Tibial nerve (tissue), 4 donors: Measurements from ENCODE around the gene RBM44.

Source experiments
- CTCF ChIP-seq, 5 experiments: fragments of 200-600 bp in 3 of 5; fragments of 450-650 bp in 2 of 5; sonication (generic) in 3 of 5; IDR thresholded peaks; one replicate each; pipeline ENCODE4 v1.5.1; 2016 to 2019; ENCODE audit warnings: antibody characterized with exemption in 5 of 5, mild to moderate bottlenecking in 3 of 5, moderate library complexity in 2 of 5
- EP300 ChIP-seq, 2 donors: sonication (generic); formaldehyde crosslinking; IDR thresholded peaks; one replicate each; pipeline ENCODE4 v1.6.1; 2017; ENCODE audit warnings: antibody characterized with exemption in 2 of 2, mild to moderate bottlenecking in 1 of 2
- POLR2A ChIP-seq, 2 donors: fragments of 450-650 bp; IDR thresholded peaks; one replicate each; pipeline ENCODE4 v1.6.1; 2017; ENCODE audit warnings: antibody characterized with exemption in 2 of 2, mild to moderate bottlenecking in 2 of 2, moderate library complexity in 2 of 2

GRCh38 chr2:237860273-237860935 is 61.8 kb downstream of the RBM44 start:
- TF ChIP-seq CTCF (IDR thresholded peaks at IDR 0.05) (no peak), EP300 (IDR thresholded peaks at IDR 0.05) (no peak), POLR2A (IDR thresholded peaks at IDR 0.05) (no peak)
